Adrenal gland (tissue), 12 donors: ENCODE data around the gene HDLBP. TPM values are rescaled to one million over a fixed set of nuclear protein-coding genes. Genes with fewer than 3 reads are reported as not detected.

Experiments used
- DNase-seq, 7 donors: peaks; one replicate each; pipeline ENCODE4 v3.0.0-alpha.2; 2019 to 2020
- H3K27ac ChIP-seq, 5 donors: fragments of 200-600 bp; sonication (generic) in 4 of 5; 1 replicate in 3 of 5; 2 replicates in 2 of 5; pipeline versions ENCODE4 v1.5.1 to v1.8.0; 2016 to 2020; ENCODE audit warnings: mild to moderate bottlenecking in 1 of 5
- H3K27me3 ChIP-seq: fragments of 200-600 bp; 2 replicates; pipeline ENCODE4 v1.8.0; 2021
- H3K36me3 ChIP-seq, 2 donors: fragments of 200-600 bp; replicated peaks in 1 of 2; 1 replicate in 1 of 2; 2 replicates in 1 of 2; pipeline versions ENCODE4 v1.5.1 to v1.8.0; 2018 to 2022
- H3K4me1 ChIP-seq, 2 donors: fragments of 200-600 bp; replicated peaks in 1 of 2; 1 replicate in 1 of 2; 2 replicates in 1 of 2; pipeline versions ENCODE4 v1.5.1 to v1.8.0; 2018 to 2021
- H3K4me3 ChIP-seq, 4 donors: fragments of 200-600 bp; sonication (generic) in 3 of 4; one replicate each; pipeline ENCODE4 v1.5.1; 2016 to 2018
- H3K9me3 ChIP-seq, 3 donors: fragments of 200-600 bp; sonication (generic) in 1 of 3; replicated peaks in 1 of 3; 1 replicate in 2 of 3; 2 replicates in 1 of 3; pipeline versions ENCODE4 v1.5.1 to v1.8.0; 2016 to 2021
- POLR2A ChIP-seq, 2 donors: fragments of 450-650 bp; IDR thresholded peaks; one replicate each; pipeline ENCODE4 v1.6.1; 2017; ENCODE audit warnings: antibody characterized with exemption in 2 of 2, mild to moderate bottlenecking in 2 of 2, moderate library complexity in 1 of 2
- WGBS, 4 donors: extraction: QIAGEN DNeasy Blood & Tissue Kit in 2 of 4; methylation state at CpG; one replicate each; pipeline versions ENCODE4 v1.1.5 to v1.1.7; 2013 to 2017; 5-methylcytosine and 5-hydroxymethylcytosine counted together
- intact Hi-C, 2 donors: fragments of 100-400 bp; cut with DNase I; formaldehyde crosslinking; loops; one replicate each; pipeline versions ENCODE4 v1.14.1 to v1.15.0; 2022 to 2023
- polyA plus RNA-seq, 3 donors: library from polyadenylated mRNA; stranded (reverse); fragments of 200-250 nt in 2 of 3; fragments of 350-450 nt in 1 of 3; fragmentation: Illumina TruSeq in 1 of 3; extraction: RNeasy Lipid Tissue Mini Kit (QIAGEN cat#74804) in 1 of 3; gene quantifications; one replicate each; pipeline ENCODE4 v1.2.3, GENCODE V29; 2013 to 2014
- total RNA-seq, 9 donors: library from RNA; depleted of rRNA in 4 of 9; stranded (reverse); fragments of >200 nt in 4 of 9; fragments of 120-200 nt in 1 of 9; fragmentation: NEBNext Ultra II Directional in 1 of 9; extraction: Animal tissue kit (Norgen Biotek cat#: 25700) in 1 of 9; gene quantifications; one replicate each; pipeline versions ENCODE4 v1.1.0 to v1.2.4, GENCODE V29; 2013 to 2023
- TF ChIP-seq, protein P1 (sequence below), 6 experiments: fragments of 450-650 bp in 4 of 6; fragments of 200-600 bp in 2 of 6; sonication (generic) in 1 of 6; IDR thresholded peaks; 1 replicate in 5 of 6; 2 replicates in 1 of 6; pipeline versions ENCODE4 v1.5.1 to v1.8.0; 2016 to 2021; ENCODE audit warnings: antibody characterized with exemption in 6 of 6, mild to moderate bottlenecking in 2 of 6, moderate library complexity in 1 of 6
- donor health status: healthy with polysubstance abuse.
- donor health status: Bipolar disorder and iron deficiency.
- donor health status: DM: yes; HTN: yes; CAD: no.
- donor health status: DM: no; HTN: no; CAD: no.
- donor health status: DM: no; HTN: no; CAD: no.
- donor health status: DM: yes; HTN: yes; CAD: no.

Gene HDLBP
- total and polyA plus RNA-seq, 12 donors = 295 to 880 (median 454) TPM

DNA sequence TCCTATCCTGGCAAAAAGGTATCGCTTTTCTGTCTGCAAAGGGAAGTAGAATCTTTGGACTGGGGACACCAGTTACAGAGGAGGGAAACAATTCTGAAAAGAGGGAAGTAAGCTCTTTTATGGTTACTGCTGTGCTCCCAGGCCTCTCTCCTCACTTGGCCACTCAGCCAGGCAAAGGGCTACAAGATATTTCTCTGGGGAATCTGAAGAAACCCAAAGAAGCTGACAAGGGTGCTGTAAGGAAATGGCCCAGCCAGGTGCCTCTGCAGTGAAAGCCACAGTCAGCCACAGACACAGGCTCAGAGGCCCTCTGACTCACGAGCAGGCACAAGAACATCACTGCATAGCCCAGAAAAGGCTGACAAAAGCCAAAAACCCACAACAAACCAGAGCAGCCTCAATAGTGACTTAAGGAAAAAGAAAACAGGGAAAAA is 5.8 kb downstream of the HDLBP start:
- Histone ChIP-seq H3K27ac (no peak overlapping the region), H3K4me1 (peaks cover 0 to 32% of the 10 kb centered on the region in 2 donors), H3K9me3 (no peaks in the 10 kb centered on the region), H3K27me3 (no peaks in the 10 kb centered on the region), H3K4me3 (no peak overlapping the region), H3K36me3 (no peaks in the 10 kb centered on the region)
- TF ChIP-seq POLR2A (IDR thresholded peaks at IDR 0.05) = no peak
- TF ChIP-seq, protein P1, sequence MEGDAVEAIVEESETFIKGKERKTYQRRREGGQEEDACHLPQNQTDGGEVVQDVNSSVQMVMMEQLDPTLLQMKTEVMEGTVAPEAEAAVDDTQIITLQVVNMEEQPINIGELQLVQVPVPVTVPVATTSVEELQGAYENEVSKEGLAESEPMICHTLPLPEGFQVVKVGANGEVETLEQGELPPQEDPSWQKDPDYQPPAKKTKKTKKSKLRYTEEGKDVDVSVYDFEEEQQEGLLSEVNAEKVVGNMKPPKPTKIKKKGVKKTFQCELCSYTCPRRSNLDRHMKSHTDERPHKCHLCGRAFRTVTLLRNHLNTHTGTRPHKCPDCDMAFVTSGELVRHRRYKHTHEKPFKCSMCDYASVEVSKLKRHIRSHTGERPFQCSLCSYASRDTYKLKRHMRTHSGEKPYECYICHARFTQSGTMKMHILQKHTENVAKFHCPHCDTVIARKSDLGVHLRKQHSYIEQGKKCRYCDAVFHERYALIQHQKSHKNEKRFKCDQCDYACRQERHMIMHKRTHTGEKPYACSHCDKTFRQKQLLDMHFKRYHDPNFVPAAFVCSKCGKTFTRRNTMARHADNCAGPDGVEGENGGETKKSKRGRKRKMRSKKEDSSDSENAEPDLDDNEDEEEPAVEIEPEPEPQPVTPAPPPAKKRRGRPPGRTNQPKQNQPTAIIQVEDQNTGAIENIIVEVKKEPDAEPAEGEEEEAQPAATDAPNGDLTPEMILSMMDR (IDR thresholded peaks at IDR 0.05) = no peak
- WGBS, 4 donors = 24 to 61% (median 49%) methylated on average over 2 of the region's 2 CpGs
- intact Hi-C loops = no loop called here
- peak in 3 of 7 donors; percentile 36 to 53 (median 50) for DNase-seq

DNA sequence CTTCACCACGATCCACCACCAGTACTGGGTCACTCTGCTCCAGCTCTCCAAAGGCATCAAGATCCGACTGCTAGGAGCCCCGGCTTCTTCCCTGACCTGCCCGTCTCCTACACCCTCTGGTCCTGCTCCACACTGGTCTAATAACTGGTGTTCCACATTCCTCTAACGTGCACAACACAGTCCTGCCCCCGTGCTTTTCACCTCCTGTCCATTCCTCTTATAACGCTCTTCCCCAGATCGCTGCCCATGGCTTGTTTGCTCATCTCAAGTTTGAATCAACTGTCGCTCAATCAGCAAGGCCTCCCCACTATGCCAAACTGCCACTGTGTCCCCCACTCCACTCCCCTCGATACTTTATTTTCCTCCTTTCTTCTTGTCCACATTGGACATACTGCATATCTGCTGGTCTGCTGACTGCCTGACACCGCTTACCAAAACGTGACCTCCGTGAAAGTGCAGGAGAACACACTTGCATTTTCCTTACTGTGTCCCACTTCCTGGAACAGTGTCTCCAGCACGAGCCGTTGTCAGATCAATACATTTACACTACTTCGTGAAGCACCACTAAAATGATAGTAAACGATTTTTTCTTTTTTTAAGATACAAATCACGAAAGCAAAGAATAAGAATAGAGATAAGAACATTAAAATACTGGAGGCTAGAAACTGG is 6.5 kb downstream of the HDLBP start:
- Histone ChIP-seq H3K36me3 (no peaks in the 10 kb centered on the region), H3K4me1 (peaks cover 0 to 34% of the 10 kb centered on the region in 2 donors), H3K27ac (no peak overlapping the region), H3K9me3 (no peaks in the 10 kb centered on the region), H3K4me3 (no peak overlapping the region), H3K27me3 (no peaks in the 10 kb centered on the region)
- no peak for DNase-seq
- 86 to 92% (median 88%) methylated on average over 18 of the region's 18 CpGs for WGBS, 4 donors
- no peak for TF ChIP-seq POLR2A (IDR thresholded peaks at IDR 0.05)
- TF ChIP-seq, protein P1 (IDR thresholded peaks at IDR 0.05) = no peak
- intact Hi-C loops = no loop called here

DNA sequence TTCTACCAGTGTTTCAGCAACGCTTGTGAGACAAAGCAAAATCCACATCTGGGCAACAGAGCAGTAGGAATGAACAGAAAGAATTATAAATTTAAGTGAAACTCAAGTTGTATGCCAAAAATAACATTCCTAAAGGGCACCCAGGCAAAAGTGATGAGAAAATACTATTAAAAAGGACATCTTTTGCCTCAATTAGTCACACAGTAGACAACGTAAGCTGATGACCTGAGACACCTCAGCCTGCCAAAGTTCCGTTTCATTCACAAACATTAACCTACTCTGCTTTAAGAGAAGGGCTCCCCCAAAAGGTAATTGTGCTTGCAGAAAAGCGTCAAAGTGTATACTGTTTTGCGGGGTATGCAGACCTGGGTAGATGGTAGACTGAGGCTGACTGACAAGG is 7.2 kb downstream of the HDLBP start:
- no peak for DNase-seq
- H3K9me3 ChIP-seq = no peaks in the 10 kb centered on the region
- H3K27me3 ChIP-seq = no peaks in the 10 kb centered on the region
- 67 to 82% (median 76%) methylated on average over 4 to 5 of the region's 5 CpGs for WGBS, 4 donors
- H3K4me1 ChIP-seq = peaks cover 0 to 36% of the 10 kb centered on the region in 2 donors
- no peak overlapping the region for H3K27ac ChIP-seq
- no peaks in the 10 kb centered on the region for H3K36me3 ChIP-seq
- intact Hi-C loops = no loop called here
- TF ChIP-seq POLR2A (IDR thresholded peaks at IDR 0.05) = no peak
- TF ChIP-seq, protein P1 (IDR thresholded peaks at IDR 0.05) = no peak
- H3K4me3 ChIP-seq = no peak overlapping the region

DNA sequence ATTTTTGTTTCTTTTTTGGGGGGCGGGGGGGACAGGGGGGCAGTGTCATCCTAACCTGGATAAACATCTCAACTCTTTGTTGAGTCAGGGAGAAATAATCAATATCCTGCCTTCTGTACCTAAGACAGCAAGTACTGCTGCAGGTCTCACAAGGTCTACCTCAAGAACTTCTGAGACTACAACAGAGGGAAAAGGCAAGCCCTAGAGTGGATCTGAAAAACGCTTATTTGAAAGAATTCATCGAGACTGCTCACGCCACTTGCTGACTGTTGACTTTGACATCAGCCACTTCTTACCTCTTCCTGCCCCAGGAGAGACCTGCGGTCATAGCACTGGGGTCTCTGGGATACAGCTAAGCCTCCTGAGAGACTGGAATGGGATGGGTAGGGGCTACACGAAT is 8.4 kb downstream of the HDLBP start:
- no peaks in the 10 kb centered on the region for H3K36me3 ChIP-seq
- intact Hi-C loops = no loop called here
- no peak overlapping the region for H3K4me3 ChIP-seq
- DNase-seq = no peak
- whole genome bisulfite sequencing, 4 donors = 84 to 95% (median 91%) methylated on average over 6 of the region's 6 CpGs
- no peak overlapping the region for H3K27ac ChIP-seq
- peaks cover 0 to 48% of the 10 kb centered on the region in 2 donors for H3K4me1 ChIP-seq
- no peak for TF ChIP-seq POLR2A (IDR thresholded peaks at IDR 0.05)
- TF ChIP-seq, protein P1 (IDR thresholded peaks at IDR 0.05) = no peak
- no peaks in the 10 kb centered on the region for H3K9me3 ChIP-seq
- H3K27me3 ChIP-seq = no peaks in the 10 kb centered on the region
